ENCODE results near the gene LMCD1. TPM values are rescaled to one million over a fixed set of nuclear protein-coding genes. Genes with fewer than 3 reads are reported as not detected.

The LMCD1 gene
- total and polyA plus RNA-seq, 2 experiments from 2014 or later, result 22.9 to 27.7 TPM

- no peak for DNase-seq (ENCODE audit: low read depth in 1 of 2, low spot score in 1 of 2)
- H3K4me1 ChIP-seq (ENCODE audit: low read depth), result peaks cover 14% of the 10 kb centered on the region
- no peak for TF ChIP-seq CTCF (IDR thresholded peaks at IDR 0.05; ENCODE audit: low read depth, low read length)
- H3K4me3 ChIP-seq, result no peak overlapping the region
- no peaks in the 10 kb centered on the region for H3K9me3 ChIP-seq (ENCODE audit: low read depth)
- no peak overlapping the region for H3K27ac ChIP-seq
- no peaks in the 10 kb centered on the region for H3K27me3 ChIP-seq
- no peaks in the 10 kb centered on the region for H3K36me3 ChIP-seq
Measured at GRCh38 chr3:8608791-8609467, 107.3 kb downstream of the LMCD1 start.

GRCh38 chr3:8610951-8611350 is 109.3 kb downstream of the LMCD1 start:
- Histone ChIP-seq H3K4me1 (ENCODE audit: low read depth) (peaks cover 14% of the 10 kb centered on the region), H3K27ac (no peak overlapping the region), H3K36me3 (no peaks in the 10 kb centered on the region), H3K4me3 (no peak overlapping the region), H3K27me3 (no peaks in the 10 kb centered on the region), H3K9me3 (ENCODE audit: low read depth) (no peaks in the 10 kb centered on the region)
- no peak for DNase-seq (ENCODE audit: low read depth in 1 of 2, low spot score in 1 of 2)
- TF ChIP-seq CTCF (IDR thresholded peaks at IDR 0.05; ENCODE audit: low read depth, low read length), result no peak

GRCh38 chr3:8617921-8618320 is 116.3 kb downstream of the LMCD1 start:
- Histone ChIP-seq H3K4me3 (no peak overlapping the region), H3K27me3 (no peaks in the 10 kb centered on the region), H3K9me3 (ENCODE audit: low read depth) (no peaks in the 10 kb centered on the region), H3K4me1 (ENCODE audit: low read depth) (no peaks in the 10 kb centered on the region), H3K36me3 (no peaks in the 10 kb centered on the region), H3K27ac (no peak overlapping the region)
- no peak for TF ChIP-seq CTCF (IDR thresholded peaks at IDR 0.05; ENCODE audit: low read depth, low read length)
- DNase-seq (ENCODE audit: low read depth in 1 of 2, low spot score in 1 of 2), result no peak

- no peaks in the 10 kb centered on the region for H3K4me1 ChIP-seq (ENCODE audit: low read depth)
- H3K9me3 ChIP-seq (ENCODE audit: low read depth), result no peaks in the 10 kb centered on the region
- no peak for DNase-seq (ENCODE audit: low read depth in 1 of 2, low spot score in 1 of 2)
- no peaks in the 10 kb centered on the region for H3K36me3 ChIP-seq
- no peak overlapping the region for H3K4me3 ChIP-seq
- no peak for TF ChIP-seq CTCF (IDR thresholded peaks at IDR 0.05; ENCODE audit: low read depth, low read length)
- no peak overlapping the region for H3K27ac ChIP-seq
- H3K27me3 ChIP-seq, result no peaks in the 10 kb centered on the region
Measured at GRCh38 chr3:8618950-8619349, 117.3 kb downstream of the LMCD1 start.

- TF ChIP-seq CTCF (IDR thresholded peaks at IDR 0.05; ENCODE audit: low read depth, low read length), result no peak
- Histone ChIP-seq H3K4me3 (no peak overlapping the region), H3K9me3 (ENCODE audit: low read depth) (no peaks in the 10 kb centered on the region), H3K4me1 (ENCODE audit: low read depth) (no peaks in the 10 kb centered on the region), H3K36me3 (no peaks in the 10 kb centered on the region), H3K27ac (no peak overlapping the region), H3K27me3 (no peaks in the 10 kb centered on the region)
- DNase-seq (ENCODE audit: low read depth in 1 of 2, low spot score in 1 of 2), result peak in 1 of 2 donors; percentile 61
Measured at GRCh38 chr3:8619548-8619947, 117.9 kb downstream of the LMCD1 start.

Data from cardiac muscle cell (in vitro differentiated cells and primary cell).